HepG2 (cell line): ENCODE results near the gene CYP27B1.

Experiments used
- JUNB ChIP-seq: sonication (generic); formaldehyde crosslinking; IDR thresholded peaks from 2 replicates; pipeline ENCODE4 v1.8.0; 2022; ENCODE audit warnings: missing genetic modification reagents, mild to moderate bottlenecking, borderline replicate concordance
- TF ChIP-seq, protein P1 (sequence below): sonication (generic); formaldehyde crosslinking; IDR thresholded peaks from 2 replicates; pipeline ENCODE4 v1.5.0; 2020; ENCODE audit warnings: mild to moderate bottlenecking, missing genetic modification reagents, moderate library complexity

DNA sequence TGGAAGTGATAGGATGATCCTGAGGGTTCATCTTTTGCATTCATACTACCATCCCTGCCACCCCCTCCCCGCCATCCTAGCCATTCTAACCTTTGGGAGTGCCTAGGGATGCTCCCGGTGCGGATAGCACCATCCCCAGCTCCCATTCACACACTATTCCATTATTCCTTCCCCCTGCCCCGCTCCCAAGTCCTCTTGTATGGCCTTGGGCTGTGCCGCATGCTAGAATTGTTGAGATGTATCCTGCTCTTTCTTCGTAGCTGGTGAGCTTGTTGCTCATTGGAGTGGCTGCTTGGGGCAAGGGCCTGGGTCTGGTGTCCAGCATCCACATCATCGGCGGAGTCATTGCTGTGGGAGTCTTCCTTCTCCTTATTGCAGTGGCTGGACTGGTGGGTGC is 21.4 kb downstream of the CYP27B1 start:
- TF ChIP-seq JUNB: no peak
- TF ChIP-seq, protein P1, sequence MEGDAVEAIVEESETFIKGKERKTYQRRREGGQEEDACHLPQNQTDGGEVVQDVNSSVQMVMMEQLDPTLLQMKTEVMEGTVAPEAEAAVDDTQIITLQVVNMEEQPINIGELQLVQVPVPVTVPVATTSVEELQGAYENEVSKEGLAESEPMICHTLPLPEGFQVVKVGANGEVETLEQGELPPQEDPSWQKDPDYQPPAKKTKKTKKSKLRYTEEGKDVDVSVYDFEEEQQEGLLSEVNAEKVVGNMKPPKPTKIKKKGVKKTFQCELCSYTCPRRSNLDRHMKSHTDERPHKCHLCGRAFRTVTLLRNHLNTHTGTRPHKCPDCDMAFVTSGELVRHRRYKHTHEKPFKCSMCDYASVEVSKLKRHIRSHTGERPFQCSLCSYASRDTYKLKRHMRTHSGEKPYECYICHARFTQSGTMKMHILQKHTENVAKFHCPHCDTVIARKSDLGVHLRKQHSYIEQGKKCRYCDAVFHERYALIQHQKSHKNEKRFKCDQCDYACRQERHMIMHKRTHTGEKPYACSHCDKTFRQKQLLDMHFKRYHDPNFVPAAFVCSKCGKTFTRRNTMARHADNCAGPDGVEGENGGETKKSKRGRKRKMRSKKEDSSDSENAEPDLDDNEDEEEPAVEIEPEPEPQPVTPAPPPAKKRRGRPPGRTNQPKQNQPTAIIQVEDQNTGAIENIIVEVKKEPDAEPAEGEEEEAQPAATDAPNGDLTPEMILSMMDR (CRISPR knock-in tag): no peak
